Nucleus accumbens (tissue), 56 donors: ENCODE results near the gene NDUFB2.
"Not testable (repeated sequence)": the region's sequence is repeated elsewhere in the genome, so short reads cannot be mapped to it uniquely, and the experiment has no call there.

Experiments used
- DNase-seq, 56 donors: peaks; one replicate each; lab custom pipeline; 2025; lab: John Stamatoyannopoulos, UW

NDUFB2 gene

GRCh38 chr7:140696680-140697446, at the start of gene NDUFB2:
NDUFB2 (plus strand) TSS chr7:140696708; CDS start chr7:140696745, 37 bp downstream.
- peak in 55 of 56 donors; percentile 65 to 99 (median 91) for DNase-seq

GRCh38 chr7:140646931-140647647, 49.4 kb upstream of the NDUFB2 start:
- DNase-seq, result peak in 19 of 56 donors; percentile 7 to 54 (median 28)

DNA sequence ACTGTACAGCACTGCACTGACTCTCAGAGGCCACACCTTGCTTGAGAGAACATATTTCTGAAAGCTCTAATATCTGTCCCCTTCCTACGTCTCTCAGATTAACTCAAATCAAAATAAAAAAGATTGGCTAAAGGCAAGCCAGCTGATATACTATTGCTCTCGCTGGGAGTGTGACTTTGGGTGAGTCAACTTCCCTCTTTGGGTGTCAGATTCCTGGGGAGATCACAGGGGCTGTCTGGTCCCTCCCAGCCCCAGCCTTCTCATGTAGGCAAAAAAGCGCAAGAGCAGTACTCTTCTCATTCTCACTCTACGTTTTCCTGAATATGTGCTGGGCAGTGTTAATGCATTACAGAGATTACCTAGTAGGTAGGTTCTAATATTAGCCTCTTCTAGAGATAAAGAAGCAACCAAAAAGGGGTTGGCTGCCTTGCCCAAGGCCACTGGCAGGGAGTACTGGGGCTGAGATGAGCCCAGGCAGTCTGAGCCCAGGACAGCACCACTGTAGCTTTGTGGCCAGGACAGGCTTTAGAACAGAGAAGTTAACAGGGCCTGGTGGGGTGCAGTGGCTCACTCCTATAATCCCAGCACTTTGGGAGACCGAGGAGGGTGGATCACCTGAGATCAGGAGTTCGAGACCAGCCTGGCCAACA, 46.8 kb upstream of the NDUFB2 start:
- no peak for DNase-seq

DNA sequence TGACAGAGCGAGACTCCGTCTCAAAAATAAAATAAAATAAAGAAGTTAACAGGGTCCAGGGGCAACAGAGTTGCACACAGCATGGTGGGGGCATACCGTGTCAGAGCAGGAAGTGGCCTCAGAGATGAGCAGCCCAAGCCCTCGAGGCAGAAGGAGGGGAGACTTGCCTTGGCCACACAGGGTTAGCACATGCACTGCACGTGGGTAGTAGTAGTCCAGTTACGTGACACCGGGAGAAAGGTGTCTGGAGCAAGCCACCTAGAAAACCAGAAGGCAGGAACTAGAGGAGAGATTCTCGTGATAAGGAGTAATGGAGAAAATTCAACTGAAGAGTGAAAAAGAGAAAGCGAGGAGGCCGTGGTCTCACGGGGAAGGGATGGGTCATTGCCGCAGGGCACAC, 46.1 kb upstream of the NDUFB2 start:
- DNase-seq, result no peak

- peak in 39 of 56 donors; percentile 14 to 71 (median 36) for DNase-seq
Measured at GRCh38 chr7:140653319-140654108, 43.0 kb upstream of the NDUFB2 start.

DNA sequence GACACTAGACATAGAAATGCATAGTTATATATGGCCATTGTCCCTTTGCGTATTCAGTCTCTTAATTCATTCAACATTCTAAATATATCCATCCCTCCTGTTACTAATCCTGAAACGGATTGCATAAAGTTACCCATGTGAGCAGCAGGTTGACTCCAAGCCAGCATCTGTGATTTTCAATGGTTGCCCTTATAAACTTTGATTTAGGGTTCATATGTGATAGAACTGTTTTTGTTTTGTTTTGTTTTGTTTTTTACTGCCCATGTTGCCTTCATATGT, 42.5 kb upstream of the NDUFB2 start:
- DNase-seq, result no peak

DNA sequence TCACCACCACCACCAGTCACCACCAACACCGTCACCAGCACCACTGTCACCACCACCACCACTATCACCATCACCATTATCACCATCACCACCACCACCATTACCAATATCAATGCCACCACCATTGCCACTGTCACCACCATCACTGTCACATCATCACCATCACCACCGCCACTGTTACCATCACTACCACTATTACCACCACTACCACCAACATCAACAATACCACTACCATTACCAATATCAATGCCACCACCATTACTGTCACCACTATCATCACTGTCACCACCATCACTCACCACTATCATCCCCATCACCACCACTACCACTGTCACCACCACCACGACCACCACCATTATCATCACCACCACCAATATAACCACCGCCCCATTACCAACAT, 41.8 kb upstream of the NDUFB2 start:
- no peak for DNase-seq

DNA sequence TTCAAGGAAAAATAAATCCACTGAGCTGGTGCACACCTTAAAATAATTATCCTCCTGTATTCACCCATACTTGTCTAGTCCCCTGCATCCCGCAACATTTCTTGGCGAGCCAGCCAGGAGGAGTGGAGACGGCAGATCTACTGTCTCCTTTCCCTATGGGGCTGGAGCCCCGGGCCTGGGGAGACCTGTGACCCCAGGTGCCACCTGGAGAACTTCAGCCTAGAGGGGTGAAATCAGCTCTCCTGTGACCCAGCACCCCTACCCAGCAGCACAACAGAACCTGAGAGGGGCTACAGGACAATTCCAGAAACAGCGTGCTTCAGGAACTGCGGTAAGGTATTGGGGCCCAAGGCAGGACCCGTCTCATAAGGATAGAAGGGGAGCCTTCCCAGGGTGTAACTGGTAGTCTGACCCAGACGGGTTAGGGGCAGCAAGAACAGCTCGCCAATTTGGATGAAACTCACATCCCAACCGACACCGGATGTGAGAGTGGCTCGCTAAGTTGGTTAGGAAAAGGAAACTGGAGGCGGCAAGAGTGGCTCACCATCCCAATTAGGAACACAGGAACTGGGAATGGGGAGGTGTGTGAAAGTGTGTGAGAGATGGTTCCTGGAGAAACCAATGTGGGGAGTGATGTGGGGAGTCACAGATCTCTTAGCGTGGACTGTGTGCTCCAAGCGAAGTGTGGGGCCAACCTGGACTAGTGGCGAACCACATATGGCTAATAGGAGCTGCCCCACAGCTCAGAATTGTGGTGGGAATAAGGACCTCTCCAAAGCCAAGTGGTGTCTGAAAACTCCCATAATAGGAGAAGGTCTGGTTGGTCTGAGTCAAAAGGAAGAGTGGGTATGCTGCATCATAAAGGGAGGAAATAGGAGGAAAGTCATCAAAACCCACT, 40.7 kb upstream of the NDUFB2 start:
- DNase-seq, result no peak

DNA sequence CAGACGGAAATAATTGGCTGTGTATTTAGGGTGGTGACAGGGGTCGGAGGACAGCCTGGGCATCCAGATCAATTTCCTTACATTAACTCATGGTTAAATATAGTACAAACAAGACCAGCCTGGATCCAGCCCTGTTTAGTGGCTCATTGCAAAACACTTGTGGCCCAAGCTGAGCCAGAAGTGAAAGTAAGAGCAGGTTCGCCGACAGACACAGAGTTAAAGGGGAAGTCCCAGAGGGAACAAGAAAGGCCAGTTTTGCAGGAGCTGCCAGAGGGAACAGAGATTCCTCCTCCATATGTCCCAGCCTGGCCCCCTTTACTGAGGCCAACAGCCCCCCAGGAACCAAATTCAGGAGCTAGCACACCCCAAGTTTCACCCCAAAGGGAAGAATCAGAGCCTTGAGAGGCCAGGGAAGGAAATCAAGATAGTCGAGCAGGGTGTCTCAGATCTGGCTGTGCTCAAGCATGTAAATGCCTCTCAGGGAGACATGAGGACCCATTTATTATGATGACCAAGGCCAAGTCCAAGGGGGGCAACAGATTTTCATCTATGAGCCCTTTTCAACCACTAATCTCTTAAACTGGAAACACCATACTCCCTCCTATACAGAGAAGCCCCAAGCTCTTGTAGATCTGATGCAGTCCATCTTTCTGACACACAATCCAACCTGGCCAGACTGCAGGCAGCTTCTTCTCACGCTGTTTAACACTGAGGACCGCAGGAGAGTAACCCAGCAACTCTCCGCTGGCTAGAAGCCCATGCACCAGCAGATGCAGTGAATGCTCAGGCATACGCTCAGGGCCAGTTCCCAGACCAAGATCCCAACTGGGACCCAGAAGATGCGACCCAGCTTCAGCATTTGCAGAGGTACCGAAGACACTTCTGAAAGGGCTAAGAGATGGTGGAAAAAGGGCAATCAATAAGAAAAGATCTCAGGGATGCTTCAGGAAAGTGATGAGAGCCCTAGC, 39.7 kb upstream of the NDUFB2 start:
- peak in 6 of 56 donors; percentile 5 to 29 (median 10) for DNase-seq

GRCh38 chr7:140657891-140658290, 38.6 kb upstream of the NDUFB2 start:
- no peak for DNase-seq

- no peak for DNase-seq
Measured at GRCh38 chr7:140659856-140660255, 36.7 kb upstream of the NDUFB2 start.

DNA sequence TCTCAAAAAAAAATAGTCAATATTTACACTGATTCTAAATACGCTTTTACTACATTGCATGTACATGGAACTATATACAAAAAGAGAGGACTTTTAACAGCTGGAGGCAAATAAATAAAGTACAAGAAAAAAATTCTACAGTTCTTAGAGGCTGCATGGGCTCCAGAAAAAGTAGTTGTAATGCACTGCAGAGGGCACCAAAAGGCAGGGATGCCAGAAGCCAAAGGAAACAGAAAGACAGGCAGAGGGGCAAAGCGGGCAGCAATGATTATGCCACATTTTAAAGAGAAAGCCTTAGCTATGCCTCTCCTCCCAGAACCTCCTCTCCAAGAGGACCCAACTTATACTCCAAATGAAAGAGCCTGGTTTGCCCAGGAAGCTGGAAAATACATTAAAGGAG, 35.4 kb upstream of the NDUFB2 start:
- DNase-seq, result peak in 1 of 56 donors; percentile 10

GRCh38 chr7:140662938-140663337, 33.6 kb upstream of the NDUFB2 start:
- not testable (repeated sequence) for DNase-seq

- no peak for DNase-seq
Measured at GRCh38 chr7:140667476-140667875, 29.0 kb upstream of the NDUFB2 start.

DNA sequence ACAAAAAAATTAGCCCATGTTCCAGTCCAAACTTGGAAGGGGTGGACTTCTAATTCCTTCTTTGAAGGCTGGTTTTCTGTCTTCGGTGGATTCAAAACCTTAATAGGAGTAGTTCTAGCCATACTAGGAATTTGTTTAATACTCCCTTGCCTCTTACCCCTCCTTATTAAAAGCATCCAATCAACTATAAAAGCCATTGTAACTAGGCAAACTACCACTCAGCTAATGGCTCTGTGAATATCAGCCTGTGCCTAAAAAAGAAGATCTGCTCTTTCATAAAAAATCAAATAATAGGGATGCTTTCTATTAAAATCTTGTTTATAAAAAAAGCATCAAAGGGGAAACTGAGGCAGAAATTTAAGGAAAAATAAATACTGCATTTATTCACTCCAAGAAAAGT, 27.9 kb upstream of the NDUFB2 start:
- DNase-seq, result no peak

- no peak for DNase-seq
Measured at GRCh38 chr7:140669352-140669751, 27.2 kb upstream of the NDUFB2 start.

- DNase-seq, result not testable (repeated sequence)
Measured at GRCh38 chr7:140669862-140670261, 26.6 kb upstream of the NDUFB2 start.

DNA sequence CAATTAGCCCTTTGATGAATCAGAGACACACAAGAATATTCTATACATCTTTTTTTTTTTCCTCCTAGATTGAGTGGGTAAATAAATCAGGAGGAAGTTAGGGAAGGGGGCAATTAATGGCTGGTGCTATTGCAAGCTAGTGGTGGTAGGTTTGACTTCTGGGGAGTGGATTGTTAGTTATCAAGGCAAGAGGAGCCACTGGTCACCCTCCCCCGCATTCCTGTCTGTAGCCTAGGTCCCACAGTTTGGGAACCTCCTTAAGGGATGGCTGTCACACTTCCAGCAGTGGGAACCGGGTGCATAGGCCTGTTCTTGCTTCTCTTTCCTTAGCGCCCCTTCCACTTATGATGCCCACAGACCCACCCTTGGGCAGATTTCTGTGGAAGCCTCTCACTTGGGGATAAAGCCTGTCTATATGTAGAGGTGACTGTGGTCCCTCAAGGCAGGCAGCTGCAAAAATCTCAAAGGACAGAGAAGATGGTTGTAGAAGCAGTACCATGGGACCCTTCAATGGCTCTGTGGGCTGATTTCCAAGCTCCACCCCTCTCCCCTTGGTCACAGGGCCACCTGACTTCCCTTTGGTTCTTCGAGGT, 26.1 kb upstream of the NDUFB2 start:
- DNase-seq, result no peak
